ENCODE data around the gene CALML4.
"Not testable (repeated sequence)": the region's sequence is repeated elsewhere in the genome, so short reads cannot be mapped to it uniquely, and the experiment has no call there.

CALML4 gene

DNA sequence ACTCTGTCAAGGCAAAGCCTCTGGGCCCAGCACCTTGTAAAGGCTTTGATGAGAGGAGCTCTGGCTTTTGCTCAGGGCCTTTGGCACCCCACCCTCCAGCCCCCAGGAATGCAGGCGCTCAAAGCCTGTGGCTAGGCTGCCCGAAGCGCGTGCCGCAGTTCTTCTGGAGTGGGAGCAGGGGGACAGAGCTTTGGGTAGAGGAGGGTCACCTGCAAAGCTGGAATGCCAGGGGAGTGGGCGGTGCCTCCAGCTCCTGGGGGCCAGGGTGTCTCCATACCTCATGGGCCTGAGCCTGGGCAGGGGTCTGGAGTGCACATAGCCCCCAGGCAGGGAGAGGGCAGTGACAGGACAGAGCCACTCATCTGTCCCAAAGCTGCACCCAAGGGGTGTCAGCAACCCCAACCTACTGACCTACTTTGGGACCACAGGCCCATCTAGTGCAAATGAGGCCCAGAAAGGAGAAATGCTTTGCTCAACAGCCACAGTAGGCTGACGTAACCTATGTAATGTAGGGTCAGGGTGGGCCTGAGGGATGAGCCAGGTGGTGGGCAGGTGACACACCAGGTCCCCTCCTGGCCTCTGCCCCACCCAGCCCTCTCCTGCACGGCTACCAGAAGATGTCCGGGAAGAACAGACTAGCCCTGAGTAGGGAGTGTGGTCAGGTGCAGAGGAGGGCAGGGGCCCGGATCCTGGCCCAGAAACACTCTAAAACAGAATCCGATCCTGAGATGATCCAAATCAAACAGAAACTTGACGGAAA, 2.2 kb upstream of the CALML4 start:
- no peak for DNase-seq

- no peak for DNase-seq
Observed at GRCh38 chr15:68206711-68207151, 1.6 kb upstream of the CALML4 start.

DNA sequence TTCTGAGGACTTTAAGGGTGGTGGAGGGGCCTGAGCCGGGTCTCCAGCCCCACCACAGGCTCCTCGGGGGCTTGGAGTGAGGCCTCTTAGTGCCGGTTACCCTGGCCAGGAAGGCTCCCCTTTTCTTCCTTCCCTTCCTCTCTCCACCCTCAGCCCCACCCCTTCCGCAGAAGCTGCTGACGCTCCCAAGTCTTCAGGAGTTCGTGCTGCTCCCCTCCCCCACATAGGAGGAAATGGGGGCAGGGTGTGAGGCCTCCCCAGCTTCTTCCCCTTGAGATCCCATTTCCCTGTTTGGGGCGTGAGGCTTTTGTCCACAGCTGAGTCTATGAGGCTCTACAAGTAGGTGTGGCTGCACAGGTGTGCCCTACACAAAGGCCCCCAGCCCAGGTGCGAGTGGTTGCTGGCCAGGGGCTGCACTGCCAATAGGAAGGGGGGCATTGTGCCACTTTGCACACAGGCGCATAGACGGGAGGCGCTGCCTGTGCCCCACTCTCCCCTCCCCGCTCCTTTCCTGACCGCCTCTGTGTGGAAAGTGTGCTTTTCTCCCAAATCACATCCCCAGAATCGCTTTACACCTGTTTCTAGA, 915 bp upstream of the CALML4 start:
- DNase-seq = no peak

DNA sequence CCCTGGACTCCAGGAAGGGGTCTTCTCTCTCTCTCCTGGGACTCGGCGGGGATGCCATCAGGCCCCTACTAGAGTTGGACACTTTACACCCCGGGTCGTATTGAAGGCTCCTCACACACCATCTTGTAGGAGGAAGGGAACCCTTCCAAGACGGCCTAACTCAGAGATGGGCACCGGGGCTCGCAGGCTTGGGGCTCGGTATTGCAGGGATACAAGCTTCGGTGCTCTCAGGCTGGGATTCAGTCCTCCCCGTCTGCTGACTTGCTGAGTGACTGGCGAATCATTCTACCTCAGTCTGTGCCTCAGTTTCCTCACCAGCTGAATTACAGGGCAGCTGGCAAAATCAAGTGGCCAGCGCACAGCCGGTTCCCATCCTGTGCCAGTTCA, 419 bp upstream of the CALML4 start:
- no peak for DNase-seq

- DNase-seq = no peak
Observed at GRCh38 chr15:68204361-68204760, 771 bp downstream of the CALML4 start.

DNA sequence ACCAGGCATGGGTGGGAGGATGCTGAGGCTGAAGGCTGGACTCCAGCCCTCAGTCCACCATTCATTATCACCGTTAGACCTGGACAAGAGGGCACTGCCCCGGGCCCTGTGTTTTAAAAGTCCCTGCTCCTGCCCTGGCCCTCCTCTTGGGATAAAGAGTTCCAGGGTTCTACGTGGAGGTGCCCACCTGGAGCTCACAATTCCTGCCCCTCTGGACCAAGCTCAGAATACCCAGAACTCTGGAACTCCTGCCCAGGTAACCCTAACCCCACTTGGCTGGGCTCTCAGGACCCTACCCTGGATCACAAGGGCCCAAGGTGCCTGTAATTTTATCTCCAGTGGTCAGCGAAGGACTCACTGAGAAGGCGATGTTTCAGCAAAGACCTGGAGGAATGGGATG, 1.2 kb downstream of the CALML4 start:
- no peak for DNase-seq

DNA sequence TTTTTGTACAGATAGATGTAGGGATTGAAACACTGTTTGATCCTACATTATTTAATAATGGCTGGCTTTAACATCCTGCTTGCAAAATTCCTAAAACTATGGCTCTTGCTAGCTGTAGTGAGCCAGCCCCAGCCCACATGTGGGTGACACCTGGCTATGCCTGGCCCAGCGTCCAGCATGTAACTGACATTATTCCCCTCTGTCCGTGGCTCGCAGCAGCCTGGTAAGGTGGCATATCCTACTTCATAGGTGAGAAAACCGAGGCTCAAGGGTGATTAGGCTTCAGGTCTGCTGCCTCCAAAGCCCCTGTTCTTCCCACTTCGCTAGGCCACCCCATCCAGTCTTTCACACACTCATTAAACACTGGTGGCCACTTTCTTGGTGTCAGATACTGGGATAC, 1.6 kb downstream of the CALML4 start:
- DNase-seq = no peak

DNA sequence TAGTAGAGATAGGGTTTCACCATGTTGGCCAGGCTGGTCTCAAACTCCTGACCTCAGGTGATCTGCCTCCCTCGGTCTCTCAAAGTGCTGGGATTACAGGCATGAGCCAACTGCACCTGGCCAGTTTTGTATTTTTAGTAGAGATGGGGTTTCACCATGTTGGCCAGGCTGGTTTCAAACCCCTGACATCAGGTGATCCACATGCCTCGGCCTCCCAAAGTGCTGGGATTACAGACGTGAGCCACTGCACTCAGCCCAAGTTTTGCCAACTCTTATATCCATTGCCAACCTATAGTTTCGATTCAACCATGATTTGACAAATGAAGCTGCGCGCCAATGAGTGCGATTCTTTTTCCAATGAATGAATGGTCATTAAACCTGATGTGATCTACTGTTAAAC, 2.1 kb downstream of the CALML4 start:
- DNase-seq = not testable (repeated sequence)

GRCh38 chr15:68201879-68202261, 3.3 kb downstream of the CALML4 start:
- no peak for DNase-seq

- DNase-seq = no peak
Observed at GRCh38 chr15:68201153-68201878, 3.8 kb downstream of the CALML4 start.

- no peak for DNase-seq
Observed at GRCh38 chr15:68200016-68200861, 4.9 kb downstream of the CALML4 start.

DNA sequence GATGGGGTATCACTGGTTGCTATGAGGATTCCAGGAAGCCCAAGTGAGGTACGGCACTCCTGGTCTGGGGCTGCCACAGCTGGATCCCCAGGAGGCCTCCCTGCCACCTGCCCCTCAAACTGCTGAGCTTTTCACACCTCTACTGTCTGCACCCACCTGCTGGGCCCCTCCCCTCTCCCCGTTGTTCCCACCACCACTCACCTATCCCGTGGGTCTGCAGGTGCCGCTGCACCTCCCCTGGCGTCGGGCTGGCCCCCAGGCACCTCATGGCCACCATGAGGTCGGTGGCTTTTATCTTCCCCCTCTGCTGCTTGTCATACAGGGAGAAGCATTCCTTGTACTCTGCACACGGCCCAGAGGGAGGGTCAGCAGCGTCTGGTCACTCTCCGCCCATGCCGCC, 5.8 kb downstream of the CALML4 start:
- no peak for DNase-seq

DNA sequence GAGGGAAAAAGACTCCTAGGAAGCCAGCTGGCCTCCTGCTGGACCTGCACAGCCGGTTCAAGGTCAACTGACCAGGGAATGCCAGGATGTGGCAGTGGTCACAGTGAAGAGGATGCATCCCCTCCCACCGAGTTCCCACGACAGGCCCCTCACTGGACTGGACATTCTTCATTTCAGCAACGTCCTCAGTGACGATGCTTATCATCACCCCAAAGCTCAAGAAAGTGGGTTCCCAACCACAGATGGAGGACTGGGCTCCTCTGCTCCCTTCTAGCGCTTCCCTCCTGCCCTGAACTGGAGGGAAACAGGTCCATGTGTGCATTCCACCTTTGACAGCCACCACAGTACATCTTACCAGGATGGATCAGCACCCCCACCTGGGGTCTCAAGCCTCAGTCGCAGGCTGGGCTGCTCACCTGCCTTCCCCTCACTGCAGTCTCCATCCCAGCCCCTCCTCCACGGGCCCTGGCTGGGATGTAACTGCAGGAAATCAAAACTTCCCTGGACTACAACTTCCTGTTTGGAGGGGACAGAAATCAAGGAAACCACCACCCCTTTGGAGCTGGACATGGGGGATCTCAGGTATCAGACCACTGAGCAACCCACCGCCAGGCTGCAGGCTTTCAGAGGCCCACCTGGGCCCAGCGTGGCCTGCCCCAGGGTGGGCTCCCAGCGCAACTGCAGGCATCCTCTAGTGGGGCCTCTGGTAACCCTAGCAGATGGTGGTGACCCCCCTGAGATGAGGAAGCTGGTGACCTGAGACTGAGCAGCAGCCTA, 7.3 kb downstream of the CALML4 start:
- DNase-seq = no peak

DNA sequence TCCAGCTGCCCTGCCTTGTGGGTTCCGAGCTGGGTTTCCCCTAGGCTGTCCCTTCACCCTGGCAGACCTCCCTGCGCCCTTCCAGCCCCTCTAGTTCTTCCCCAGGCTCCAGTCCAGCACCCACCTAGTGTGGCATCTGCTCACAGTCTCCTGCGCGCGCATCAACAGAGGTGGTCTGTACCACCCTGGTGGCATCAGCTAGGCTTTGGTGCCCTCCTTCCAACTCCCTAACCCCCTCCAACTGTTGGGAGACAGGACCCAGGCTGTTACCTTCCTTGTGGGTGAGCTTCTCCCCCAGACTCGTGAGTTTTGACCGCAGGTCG, 8.0 kb downstream of the CALML4 start:
- DNase-seq = no peak

- DNase-seq = no peak
Observed at GRCh38 chr15:68196445-68197169, 8.5 kb downstream of the CALML4 start.

DNA sequence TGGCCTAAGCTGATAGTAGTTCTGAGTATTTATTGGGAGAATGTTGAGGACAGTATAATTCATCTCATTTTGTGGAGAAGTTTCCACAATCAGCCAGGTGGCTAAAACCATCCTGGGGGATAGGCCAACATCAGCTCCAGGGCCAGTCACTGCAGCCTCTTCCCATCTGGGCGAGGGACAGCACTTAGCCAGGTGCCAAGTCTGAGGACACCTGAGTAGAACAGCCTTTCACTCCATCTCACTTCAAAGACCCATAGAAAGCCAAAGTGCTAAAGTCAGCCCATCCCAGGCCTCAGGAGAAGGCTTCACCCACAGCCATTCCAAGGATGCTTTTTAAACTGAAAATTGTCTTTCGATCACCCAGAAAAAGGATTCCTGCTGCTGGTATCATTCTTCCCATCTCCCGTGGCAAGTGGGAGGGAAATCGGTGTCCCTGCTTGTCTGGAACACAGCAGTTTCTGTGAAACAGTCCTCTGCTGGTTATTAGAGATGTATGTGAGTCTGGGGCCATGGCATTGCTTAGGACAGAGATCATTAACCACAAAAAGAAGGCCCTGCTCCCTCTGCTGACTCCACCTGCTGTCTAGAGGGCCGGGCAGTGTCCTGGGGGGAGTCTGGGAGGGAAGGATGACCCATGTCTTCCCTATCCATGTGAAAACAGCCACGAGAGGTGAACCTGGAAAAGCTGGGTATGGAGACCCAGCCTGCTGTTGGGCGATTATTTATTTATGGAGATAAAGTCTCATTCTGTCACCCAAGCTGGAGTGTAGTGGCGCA, 9.6 kb downstream of the CALML4 start:
- no peak for DNase-seq

DNA sequence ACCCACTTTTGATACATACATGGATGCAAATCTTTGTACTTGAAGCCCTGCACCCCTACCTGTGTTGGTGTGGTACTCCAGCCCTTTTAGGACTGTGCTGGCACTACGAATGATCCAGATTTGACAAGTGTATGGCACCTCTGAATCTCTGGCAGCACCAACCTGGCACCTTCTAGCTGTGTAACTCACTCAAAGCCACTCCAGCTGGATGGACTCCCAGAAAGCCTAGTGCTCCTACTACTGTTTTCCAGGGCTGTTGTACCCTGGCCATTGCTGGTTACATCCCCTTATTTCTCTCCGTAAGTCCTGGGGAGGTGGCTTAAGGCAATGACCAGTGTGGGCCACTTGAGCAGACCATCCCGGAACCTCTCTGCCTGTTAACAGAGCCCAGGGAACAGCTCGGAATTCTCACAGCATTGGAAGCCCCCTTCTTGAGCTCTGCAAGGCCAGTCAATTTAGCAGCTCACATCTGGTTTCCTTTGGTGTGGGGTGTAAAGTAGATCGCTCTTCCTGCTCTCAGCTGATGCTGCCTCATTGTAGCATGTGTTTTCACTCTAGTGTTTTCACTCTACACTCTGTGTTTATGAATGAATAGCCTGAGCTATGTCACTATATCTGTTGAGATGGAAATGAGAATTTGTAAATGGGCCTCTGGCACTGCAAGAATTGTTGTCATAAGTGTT, 12.2 kb downstream of the CALML4 start:
- no peak for DNase-seq

DNA sequence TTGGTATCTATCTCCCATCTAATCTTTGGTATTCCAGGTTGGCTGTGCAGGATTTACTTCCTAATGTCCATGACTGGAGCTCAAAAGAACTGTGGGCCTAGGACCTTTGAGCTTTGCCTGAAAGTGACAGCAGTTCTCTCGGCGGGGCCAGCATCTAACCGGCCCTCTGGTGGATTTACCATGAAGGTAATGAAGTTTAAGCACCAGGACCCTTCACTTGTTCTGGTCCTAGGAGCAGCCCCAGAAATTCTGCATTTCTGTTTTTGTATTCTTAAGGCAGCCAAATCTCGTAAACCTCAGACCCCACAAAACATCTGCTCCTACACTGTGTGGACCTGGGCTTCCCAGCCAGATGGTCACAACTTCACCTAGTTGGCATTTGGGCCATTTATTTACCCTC, 13.0 kb downstream of the CALML4 start:
- no peak for DNase-seq

DNA sequence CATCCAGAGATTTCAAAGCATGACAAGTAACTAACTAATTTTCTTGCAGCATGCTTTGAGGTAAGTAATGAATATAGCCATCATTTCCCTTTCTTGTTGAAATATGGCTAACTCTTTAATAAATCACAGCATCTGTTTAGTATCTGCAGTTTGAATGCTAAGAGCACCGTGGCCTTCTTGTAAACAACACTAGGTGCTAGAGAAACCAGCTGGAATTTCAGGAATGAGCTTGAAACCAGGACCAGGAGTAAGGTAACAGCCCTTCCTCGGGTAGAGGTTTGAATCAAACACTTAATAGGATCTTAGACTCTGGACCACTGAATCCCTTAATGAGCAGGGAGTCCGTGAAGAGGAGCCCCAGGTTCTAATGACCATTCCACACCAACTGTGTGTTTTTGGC, 13.6 kb downstream of the CALML4 start:
- DNase-seq = no peak

DNA sequence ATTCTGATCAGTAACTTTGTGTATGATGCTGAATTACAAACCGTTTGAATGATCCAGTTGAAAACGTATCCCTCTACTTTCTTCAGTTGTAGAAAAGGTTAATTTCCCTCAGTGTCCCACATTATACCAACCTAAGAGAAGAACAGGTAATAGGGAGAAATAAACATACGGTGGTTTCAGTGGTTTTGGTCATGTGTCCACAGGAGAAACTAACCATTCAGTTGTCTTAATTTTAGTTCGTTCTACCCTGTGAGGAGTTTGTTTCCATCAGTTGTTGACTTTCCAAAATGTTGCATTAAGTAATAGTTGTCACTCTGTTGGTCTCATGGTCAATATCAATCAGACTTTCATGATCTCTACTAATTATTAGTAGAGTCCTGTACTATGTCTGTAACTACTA, 15.1 kb downstream of the CALML4 start:
- no peak for DNase-seq

- no peak for DNase-seq
Observed at GRCh38 chr15:68188647-68189046, 16.5 kb downstream of the CALML4 start.

Measured in activated naive CD4-positive, alpha-beta T cell (primary cell).